ENCODE data around the gene KCTD3.

KCTD3 gene

GRCh38 chr1:215600258-215600792 lies 33.2 kb downstream of the KCTD3 start:
- no peak for DNase-seq (ENCODE audit: low spot score)
- TF ChIP-seq CTCF (IDR thresholded peaks at IDR 0.05; ENCODE audit: extremely low read depth, insufficient read depth, missing control alignments): no peak
- in situ Hi-C loops (cut with MboI; ENCODE audit: low pct_unique_long_range_greater_than_20kb, low sequenced_read_pairs, unreplicated experiment): no loop called here

- DNase-seq (ENCODE audit: low spot score): no peak
- in situ Hi-C loops (cut with MboI; ENCODE audit: low pct_unique_long_range_greater_than_20kb, low sequenced_read_pairs, unreplicated experiment): no loop called here
- TF ChIP-seq CTCF (IDR thresholded peaks at IDR 0.05; ENCODE audit: extremely low read depth, insufficient read depth, missing control alignments): no peak
Observed at GRCh38 chr1:215600867-215601266, 33.8 kb downstream of the KCTD3 start.

- DNase-seq (ENCODE audit: low spot score): no peak
- in situ Hi-C loops (cut with MboI; ENCODE audit: low pct_unique_long_range_greater_than_20kb, low sequenced_read_pairs, unreplicated experiment): no loop called here
- no peak for TF ChIP-seq CTCF (IDR thresholded peaks at IDR 0.05; ENCODE audit: extremely low read depth, insufficient read depth, missing control alignments)
Observed at GRCh38 chr1:215601276-215601675, 34.2 kb downstream of the KCTD3 start.

GRCh38 chr1:215603319-215603718 lies 36.2 kb downstream of the KCTD3 start:
- TF ChIP-seq CTCF (IDR thresholded peaks at IDR 0.05; ENCODE audit: extremely low read depth, insufficient read depth, missing control alignments): no peak
- in situ Hi-C loops (cut with MboI; ENCODE audit: low pct_unique_long_range_greater_than_20kb, low sequenced_read_pairs, unreplicated experiment): no loop called here
- no peak for DNase-seq (ENCODE audit: low spot score)

- in situ Hi-C loops (cut with MboI; ENCODE audit: low pct_unique_long_range_greater_than_20kb, low sequenced_read_pairs, unreplicated experiment): no loop called here
- no peak for TF ChIP-seq CTCF (IDR thresholded peaks at IDR 0.05; ENCODE audit: extremely low read depth, insufficient read depth, missing control alignments)
- no peak for DNase-seq (ENCODE audit: low spot score)
Observed at GRCh38 chr1:215605011-215605621, 38.0 kb downstream of the KCTD3 start.

- in situ Hi-C loops (cut with MboI; ENCODE audit: low pct_unique_long_range_greater_than_20kb, low sequenced_read_pairs, unreplicated experiment): no loop called here
- DNase-seq (ENCODE audit: low spot score): no peak
- TF ChIP-seq CTCF (IDR thresholded peaks at IDR 0.05; ENCODE audit: extremely low read depth, insufficient read depth, missing control alignments): no peak
Observed at GRCh38 chr1:215606036-215606435, 38.9 kb downstream of the KCTD3 start.
